GM12878 (cell line): ENCODE measurements around the gene TMPRSS7. TPM values are rescaled to one million over a fixed set of nuclear protein-coding genes. Genes with fewer than 3 reads are reported as not detected.
A peak's percentile ranks its signal among the peaks of the same experiment; 100 is the strongest.

ENCODE experiments used
- BCLAF1 ChIP-seq: fragments of 450-650 bp; IDR thresholded peaks from 2 replicates; pipeline ENCODE4 v1.6.1; 2017; ENCODE audit warnings: antibody characterized with exemption, mild to moderate bottlenecking, moderate library complexity
- CREB1 ChIP-seq: IDR thresholded peaks from 2 replicates; pipeline ENCODE4 v1.6.1; 2012; ENCODE audit warnings: low read depth, mild to moderate bottlenecking, inconsistent platforms
- CUX1 ChIP-seq: IDR thresholded peaks from 2 replicates; pipeline ENCODE4 v1.6.1; 2012; ENCODE audit warnings: improper control_type of control experiment, low read depth, low read length; ENCODE audit not compliant: insufficient replicate concordance
- HDAC6 ChIP-seq: fragments of 200-600 bp; sonication (generic); IDR thresholded peaks from one replicate; pipeline ENCODE4 v1.8.0; 2017; ENCODE audit warnings: antibody characterized with exemption; ENCODE audit not compliant: unreplicated experiment
- HDGF ChIP-seq: fragments of 450-650 bp; IDR thresholded peaks from 2 replicates; pipeline ENCODE4 v1.6.1; 2016; ENCODE audit warnings: antibody characterized with exemption
- HSF1 ChIP-seq: fragments of 150-350 bp; IDR thresholded peaks from 2 replicates; pipeline ENCODE4 v1.6.1; 2014; ENCODE audit warnings: mild to moderate bottlenecking, low read depth, low read length
- LARP7 ChIP-seq: fragments of 450-650 bp; IDR thresholded peaks from 2 replicates; pipeline ENCODE4 v1.6.1; 2017; ENCODE audit warnings: mild to moderate bottlenecking
- MLLT1 ChIP-seq: fragments of 450-650 bp; IDR thresholded peaks from 2 replicates; pipeline ENCODE4 v1.6.1; 2016; ENCODE audit warnings: mild to moderate bottlenecking
- RCOR1 ChIP-seq: conservative IDR thresholded peaks from 2 replicates; pipeline ENCODE4 v1.6.1; 2012; ENCODE audit warnings: low read depth, low read length, improper control_type of control experiment
- SIN3A ChIP-seq: IDR thresholded peaks from 2 replicates; pipeline ENCODE4 v1.6.1; 2012; ENCODE audit warnings: low read depth, low read length, improper control_type of control experiment
- ZBTB4 ChIP-seq: fragments of 450-650 bp; formaldehyde crosslinking; IDR thresholded peaks from 2 replicates; pipeline ENCODE4 v1.4.0; 2022; ENCODE audit warnings: mild to moderate bottlenecking, moderate library complexity
- polyA plus RNA-seq, 11 experiments: library from polyadenylated mRNA; depleted of rRNA in 4 of 11; unstranded in 6 of 11; stranded (reverse) in 5 of 11; fragments of >200 nt; fragmentation: Nextera tagmentation in 4 of 11; fragmentation: Illumina TruSeq in 1 of 11; extraction: Ambion mirVana in 4 of 11; extraction: Trizol in 1 of 11; gene quantifications; 1 replicate in 1 of 11; 2 replicates in 10 of 11; pipeline versions ENCODE4 v1.2.1 to v1.2.3, GENCODE V29; 2011 to 2016; ENCODE audit warnings: inconsistent platforms in 2 of 11, missing spikeins in 2 of 11, low read depth in 1 of 11
- total RNA-seq, 4 experiments: library from RNA; depleted of rRNA in 3 of 4; stranded (reverse); fragments of >200 nt in 3 of 4; fragmentation: Illumina TruSeq in 1 of 4; extraction: Trizol in 1 of 4; gene quantifications; 2 replicates each; pipeline versions ENCODE4 v1.2.1 to v1.2.3, GENCODE V29; 2013 to 2021

TMPRSS7 gene
- total and polyA plus RNA-seq, 10 of the 15 experiments (the other 5 are each of a cell fraction or from before 2014, with no cell fraction given) = 0.03 TPM; not detected in 9

GRCh38 chr3:112086076-112086854, 51.7 kb downstream of the TMPRSS7 start, which contains the start of gene C3orf52 (continued):
- no peak for TF ChIP-seq HDAC6
- TF ChIP-seq HSF1 = no peak
- no peak for TF ChIP-seq BCLAF1
- TF ChIP-seq CREB1 = no peak
- no peak for TF ChIP-seq LARP7
- TF ChIP-seq CUX1 = no peak
- no peak for TF ChIP-seq ZBTB4 (CRISPR knock-in tag)
- no peak for TF ChIP-seq MLLT1
- peak; percentile 42; the same call in 1 of the 2 replicates for TF ChIP-seq SIN3A
- TF ChIP-seq RCOR1 = no peak
- peak; percentile 38; the same call in 1 of the 2 replicates for TF ChIP-seq HDGF
